Stimulated activated CD8-positive, alpha-beta memory T cell treated with anti-CD3 and anti-CD28 coated beads, Interleukin-4, amount 100 ng/mL, for 48 hours (primary cell): ENCODE data around the gene ZC3H4.

ENCODE experiments used
- DNase-seq: peaks from one replicate; pipeline ENCODE4 v3.0.0-alpha.2; 2020

ZC3H4 gene

GRCh38 chr19:47044946-47045866, 68.4 kb downstream of the ZC3H4 start:
- DNase-seq: no peak

- DNase-seq: no peak
These were observed 72.7 kb downstream of the ZC3H4 start for GRCh38 chr19:47040869-47041268.

GRCh38 chr19:47039239-47039874, 74.2 kb downstream of the ZC3H4 start:
- DNase-seq: no peak

- no peak for DNase-seq
These were observed 75.8 kb downstream of the ZC3H4 start for GRCh38 chr19:47037766-47038165.

GRCh38 chr19:47036097-47036651, 77.4 kb downstream of the ZC3H4 start:
- DNase-seq: no peak

- DNase-seq: peak; percentile 100
These were observed 78.2 kb downstream of the ZC3H4 start for GRCh38 chr19:47035127-47036096.

- DNase-seq: peak; percentile 71
These were observed 81.3 kb downstream of the ZC3H4 start for GRCh38 chr19:47032171-47032811.

GRCh38 chr19:47028195-47028601, 85.4 kb downstream of the ZC3H4 start:
- DNase-seq: no peak

GRCh38 chr19:47027586-47028088, 85.9 kb downstream of the ZC3H4 start:
- DNase-seq: no peak

- DNase-seq: no peak
These were observed 86.7 kb downstream of the ZC3H4 start for GRCh38 chr19:47026889-47027288.

- no peak for DNase-seq
These were observed 87.4 kb downstream of the ZC3H4 start for GRCh38 chr19:47026156-47026555.

- no peak for DNase-seq
These were observed 89.1 kb downstream of the ZC3H4 start for GRCh38 chr19:47024502-47024901.

- DNase-seq: no peak
These were observed 90.2 kb downstream of the ZC3H4 start for GRCh38 chr19:47023448-47023794.

- no peak for DNase-seq
These were observed 90.8 kb downstream of the ZC3H4 start for GRCh38 chr19:47022541-47023447.

GRCh38 chr19:47022140-47022536, 91.4 kb downstream of the ZC3H4 start:
- no peak for DNase-seq

GRCh38 chr19:47021536-47022139, 91.9 kb downstream of the ZC3H4 start:
- no peak for DNase-seq

GRCh38 chr19:47020992-47021496, 92.5 kb downstream of the ZC3H4 start:
- DNase-seq: no peak

- DNase-seq: no peak
These were observed 93.3 kb downstream of the ZC3H4 start for GRCh38 chr19:47020132-47020805.

GRCh38 chr19:47019431-47020041, 94.0 kb downstream of the ZC3H4 start, which contains the start of gene NPAS1:
Gene NPAS1, plus strand, starts transcription at chr19:47019837. Its CDS starts 1,211 bp downstream, at chr19:47021048.
- DNase-seq: peak; percentile 35
